LNCaP clone FGC (cell line): ENCODE results near the gene LGALS14.

Experiments
- DNase-seq: peaks from one replicate; pipeline ENCODE4 v3.0.0-alpha.2; 2011; ENCODE audit warnings: low read depth
- H3K4me3 ChIP-seq: 2 replicates; pipeline ENCODE4 v1.5.1; 2011; ENCODE audit warnings: mild to moderate bottlenecking, low read depth, low read length, control low read depth
- TF ChIP-seq, protein P1 (sequence below): IDR thresholded peaks from 2 replicates; pipeline ENCODE4 v1.5.1; 2012; ENCODE audit warnings: mild to moderate bottlenecking; ENCODE audit not compliant: control insufficient read depth, insufficient read depth; ENCODE audit errors: extremely low read depth

The LGALS14 gene

DNA sequence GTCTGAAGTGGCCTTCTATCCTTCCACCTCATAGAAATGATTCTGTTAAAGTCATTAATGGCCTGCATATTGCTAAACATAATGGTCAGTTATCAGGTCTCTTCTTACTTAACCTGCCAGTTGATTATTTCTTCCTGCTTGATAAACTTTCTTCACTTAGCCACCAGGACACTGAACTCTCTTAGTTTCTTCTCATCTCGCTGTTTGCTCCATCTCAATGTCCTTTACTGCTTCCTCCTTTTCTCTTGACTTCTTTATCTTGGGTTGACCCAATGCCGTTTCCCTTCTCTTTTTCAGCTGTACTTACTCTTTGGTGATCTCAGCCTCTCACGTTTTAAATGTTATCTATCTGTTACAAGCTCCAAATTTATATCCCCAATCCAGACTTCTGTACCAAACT lies 50.7 kb downstream of the LGALS14 start:
- TF ChIP-seq, protein P1, sequence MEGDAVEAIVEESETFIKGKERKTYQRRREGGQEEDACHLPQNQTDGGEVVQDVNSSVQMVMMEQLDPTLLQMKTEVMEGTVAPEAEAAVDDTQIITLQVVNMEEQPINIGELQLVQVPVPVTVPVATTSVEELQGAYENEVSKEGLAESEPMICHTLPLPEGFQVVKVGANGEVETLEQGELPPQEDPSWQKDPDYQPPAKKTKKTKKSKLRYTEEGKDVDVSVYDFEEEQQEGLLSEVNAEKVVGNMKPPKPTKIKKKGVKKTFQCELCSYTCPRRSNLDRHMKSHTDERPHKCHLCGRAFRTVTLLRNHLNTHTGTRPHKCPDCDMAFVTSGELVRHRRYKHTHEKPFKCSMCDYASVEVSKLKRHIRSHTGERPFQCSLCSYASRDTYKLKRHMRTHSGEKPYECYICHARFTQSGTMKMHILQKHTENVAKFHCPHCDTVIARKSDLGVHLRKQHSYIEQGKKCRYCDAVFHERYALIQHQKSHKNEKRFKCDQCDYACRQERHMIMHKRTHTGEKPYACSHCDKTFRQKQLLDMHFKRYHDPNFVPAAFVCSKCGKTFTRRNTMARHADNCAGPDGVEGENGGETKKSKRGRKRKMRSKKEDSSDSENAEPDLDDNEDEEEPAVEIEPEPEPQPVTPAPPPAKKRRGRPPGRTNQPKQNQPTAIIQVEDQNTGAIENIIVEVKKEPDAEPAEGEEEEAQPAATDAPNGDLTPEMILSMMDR: no peak
- no peak overlapping the region for H3K4me3 ChIP-seq
- no peak for DNase-seq
